Frontal cortex (tissue), 4 donors: ENCODE results near the gene SLC15A4. TPM values are rescaled to one million over a fixed set of nuclear protein-coding genes. Genes with fewer than 3 reads are reported as not detected.

ENCODE experiments used
- DNase-seq, 2 donors: peaks; one replicate each; pipeline ENCODE4 v3.0.0; 2012; ENCODE audit warnings: low spot score in 2 of 2
- FAIRE-seq: peaks from 2 replicates; lab custom pipeline; 2012; peaks lifted over from hg19 to GRCh38; lab: Jason Lieb, UNC
- total RNA-seq: library from RNA; depleted of rRNA; stranded (reverse); fragments of >200 nt; gene quantifications from one replicate; pipeline ENCODE4 v1.2.3, GENCODE V29; 2014
- donor health status: control.
- donor health status: control.
- donor health status: control.

SLC15A4 gene
- total RNA-seq, 1 donor from 2014 or later = 23.6 TPM

- FAIRE-seq (no peak), DNase-seq (no peak)
Observed at GRCh38 chr12:128772249-128772648, 51.5 kb downstream of the SLC15A4 start.

GRCh38 chr12:128771681-128772080 is 52.1 kb downstream of the SLC15A4 start:
- DNase-seq = no peak
- no peak for FAIRE-seq

GRCh38 chr12:128767518-128767917 is 56.2 kb downstream of the SLC15A4 start:
- FAIRE-seq = no peak
- DNase-seq = no peak

GRCh38 chr12:128766738-128767501 is 56.8 kb downstream of the SLC15A4 start:
- FAIRE-seq (no peak), DNase-seq (no peak)

GRCh38 chr12:128763395-128763794 is 60.4 kb downstream of the SLC15A4 start:
- no peak for FAIRE-seq
- DNase-seq = no peak

- DNase-seq (no peak), FAIRE-seq (no peak)
Observed at GRCh38 chr12:128761379-128761790, 62.4 kb downstream of the SLC15A4 start.

GRCh38 chr12:128755566-128755965 is 68.2 kb downstream of the SLC15A4 start:
- no peak for FAIRE-seq
- no peak for DNase-seq

GRCh38 chr12:128754275-128754674 is 69.5 kb downstream of the SLC15A4 start:
- no peak for FAIRE-seq
- no peak for DNase-seq

- DNase-seq = no peak
- no peak for FAIRE-seq
Observed at GRCh38 chr12:128753438-128753837, 70.3 kb downstream of the SLC15A4 start.

GRCh38 chr12:128752386-128752785 is 71.4 kb downstream of the SLC15A4 start:
- FAIRE-seq (no peak), DNase-seq (no peak)

- FAIRE-seq (no peak), DNase-seq (no peak)
Observed at GRCh38 chr12:128747441-128747840, 76.3 kb downstream of the SLC15A4 start.

GRCh38 chr12:128745772-128746689 is 77.7 kb downstream of the SLC15A4 start:
- no peak for FAIRE-seq
- no peak for DNase-seq

GRCh38 chr12:128743916-128744315 is 79.8 kb downstream of the SLC15A4 start:
- FAIRE-seq (no peak), DNase-seq (no peak)

Other genes starting within 250 kb of the SLC15A4 start
- gene GLT1D1, start 29.5 kb upstream of the SLC15A4 start, total RNA-seq = 11.0 TPM